HG03103 (cell line): Measurements from ENCODE around the gene HYDIN.
"Not testable (repeated sequence)": the region's sequence is repeated elsewhere in the genome, so short reads cannot be mapped to it uniquely, and the experiment has no call there.

Experiments used
- ATAC-seq: cut with Tn5 transposase; IDR thresholded peaks from one replicate; pipeline ENCODE4 v1.9.1; 2021; ENCODE audit warnings: low read depth; ENCODE audit not compliant: unreplicated experiment

The HYDIN gene

DNA sequence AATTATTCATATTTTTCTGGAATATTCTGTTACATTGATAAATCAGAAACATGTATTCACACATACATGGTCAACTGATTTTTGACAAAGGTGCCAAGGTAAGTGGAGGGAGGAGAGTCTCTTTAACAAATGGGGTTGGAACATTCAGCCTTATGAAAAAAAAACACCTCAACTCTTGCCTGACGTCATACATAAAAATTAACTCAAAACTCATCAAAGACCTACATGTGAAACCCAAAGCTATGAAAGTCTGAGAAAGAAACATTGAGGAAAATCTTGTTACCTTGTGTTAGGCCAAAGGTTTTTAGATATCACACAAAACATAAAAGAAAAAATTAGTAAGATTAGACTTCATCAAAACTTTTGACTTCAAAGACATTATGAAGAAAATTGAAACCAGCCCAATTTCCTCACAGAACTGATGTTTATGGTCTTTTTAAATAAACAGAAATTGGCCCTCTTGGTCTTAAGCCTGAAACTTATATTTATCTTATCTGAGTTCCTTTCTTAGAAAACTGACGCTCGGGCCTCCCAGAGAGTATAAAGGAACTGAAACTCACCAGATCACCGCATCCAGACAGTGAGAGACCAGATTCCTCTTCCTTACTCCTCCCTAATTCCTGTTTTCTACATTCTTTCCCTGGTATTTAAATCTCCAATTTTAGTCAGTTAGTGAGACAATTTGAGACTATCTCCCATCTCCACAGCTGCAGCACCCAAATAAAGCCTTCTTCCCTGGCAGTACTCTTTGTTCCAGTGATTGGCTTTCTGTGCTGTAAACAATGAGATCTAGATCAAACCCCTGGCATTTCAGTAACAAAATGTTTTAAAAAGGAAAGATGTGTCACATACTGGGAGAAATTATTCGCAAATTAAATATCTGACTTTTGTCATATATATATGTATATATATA, 4.0 kb downstream of the HYDIN start:
- no peak for ATAC-seq

DNA sequence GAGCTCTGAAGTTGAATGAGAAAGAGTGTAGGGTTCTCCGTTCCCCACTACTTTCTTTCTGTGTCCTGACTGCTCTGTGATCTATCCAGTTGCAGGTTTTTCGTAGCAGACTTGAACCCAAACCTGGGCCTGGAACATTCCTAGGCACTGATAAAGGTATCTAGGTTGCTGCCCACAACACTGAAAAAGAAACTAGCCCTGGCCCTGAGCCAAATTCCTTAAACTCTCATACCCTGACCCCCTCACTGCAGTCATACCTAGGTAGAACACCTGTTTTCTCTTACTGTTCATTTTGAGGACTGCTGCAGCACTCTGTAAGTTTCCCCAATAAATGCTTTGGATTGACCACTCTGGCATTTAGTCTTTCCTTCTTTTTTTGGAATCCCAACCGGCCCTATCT, 5.4 kb downstream of the HYDIN start:
- no peak for ATAC-seq

DNA sequence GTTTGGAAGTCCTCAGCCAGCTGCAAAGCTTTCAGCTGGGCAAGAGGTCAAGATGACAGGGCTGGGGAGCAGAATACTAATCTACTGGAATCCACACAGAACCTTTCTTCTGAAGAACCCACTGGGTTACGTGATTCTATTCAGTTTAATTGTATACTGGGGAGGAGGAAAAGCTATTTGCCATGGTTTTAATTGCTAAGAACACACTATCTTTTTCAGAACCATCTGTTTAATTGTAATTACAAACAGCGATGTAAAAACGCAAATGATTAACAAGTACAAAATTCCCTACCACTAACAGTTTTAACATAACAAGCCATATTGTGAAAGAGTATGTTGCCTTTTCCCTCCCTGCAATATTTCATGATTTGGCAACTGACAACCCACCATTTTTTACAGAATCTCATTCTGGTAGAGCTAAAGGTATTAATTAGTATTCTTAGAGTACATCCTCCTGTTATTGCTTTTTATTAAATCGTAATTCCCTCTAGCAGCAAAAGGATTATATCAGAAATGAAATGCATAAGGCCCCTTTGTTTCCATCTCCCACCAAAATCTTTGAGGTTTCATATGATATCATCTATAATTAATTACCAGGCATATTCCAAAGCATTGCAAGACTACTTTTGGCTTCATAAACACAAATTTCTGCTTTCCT, 12.1 kb downstream of the HYDIN start:
- ATAC-seq = no peak

DNA sequence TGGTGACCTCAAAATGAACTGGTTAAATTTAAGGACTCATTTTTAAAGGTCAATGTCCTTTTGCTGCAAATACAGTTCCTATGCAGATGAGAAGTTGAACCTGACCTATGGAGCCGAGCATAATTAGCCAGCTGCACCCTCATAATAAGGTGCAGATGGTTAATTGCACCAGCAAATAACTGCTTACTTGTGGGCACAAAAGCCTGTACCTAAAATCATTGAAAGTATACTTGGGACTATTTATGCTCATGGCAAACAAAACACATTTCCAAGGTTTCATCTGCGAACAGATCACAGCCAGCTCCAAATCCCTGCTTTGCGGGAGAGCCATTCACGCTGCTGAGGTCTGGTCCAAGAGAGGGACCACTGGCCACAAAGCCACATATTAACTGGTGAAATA, 13.0 kb downstream of the HYDIN start:
- no peak for ATAC-seq

DNA sequence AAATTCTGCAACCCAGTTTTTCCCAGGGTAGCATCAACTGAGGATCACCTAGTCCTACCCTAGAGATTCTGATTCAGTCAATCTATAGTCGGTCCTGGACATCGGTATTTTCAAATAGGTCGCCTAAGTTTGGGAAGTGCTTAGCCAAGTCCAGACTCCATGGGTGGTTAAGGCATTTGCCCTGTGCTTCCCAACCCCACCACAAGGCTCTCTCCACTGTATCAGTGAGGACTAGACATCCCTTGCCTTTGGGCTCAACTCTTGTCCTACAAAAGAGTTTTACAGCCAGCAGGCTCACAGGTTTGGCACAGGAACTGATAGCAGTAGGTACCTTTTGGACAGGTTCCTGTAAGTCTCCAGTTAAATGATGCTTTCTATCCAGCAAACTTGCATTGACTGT, 13.8 kb downstream of the HYDIN start:
- no peak for ATAC-seq

DNA sequence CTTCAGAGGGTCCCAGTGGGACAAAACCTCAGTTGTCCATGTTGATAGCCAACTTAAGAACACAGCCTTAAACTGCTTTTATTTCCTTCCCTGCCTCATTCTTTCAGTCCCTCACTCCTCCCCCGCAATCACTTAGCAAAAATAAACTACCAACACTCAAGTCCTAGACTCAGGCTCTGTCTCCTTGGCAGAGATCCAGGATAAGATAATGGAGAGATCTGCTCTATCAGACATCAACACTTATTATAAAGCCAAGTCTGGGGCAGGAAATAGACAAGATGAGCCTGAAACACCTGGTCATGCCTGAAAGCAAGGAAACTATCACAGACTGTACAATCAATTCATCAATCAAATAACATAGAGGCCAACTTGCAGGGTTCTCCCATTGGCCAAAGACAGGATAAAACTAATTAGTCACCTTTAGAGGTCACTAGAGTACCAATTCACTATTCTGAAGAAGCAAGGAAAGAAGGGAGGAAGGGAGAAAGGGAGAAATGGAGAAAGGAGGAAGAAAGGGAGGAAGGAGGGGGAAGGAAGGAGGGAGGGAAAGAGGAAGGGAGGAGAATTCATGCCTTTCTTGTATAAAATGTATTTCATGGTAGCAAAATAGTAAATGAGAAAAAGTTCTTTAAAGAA, 15.7 kb downstream of the HYDIN start:
- no peak for ATAC-seq

DNA sequence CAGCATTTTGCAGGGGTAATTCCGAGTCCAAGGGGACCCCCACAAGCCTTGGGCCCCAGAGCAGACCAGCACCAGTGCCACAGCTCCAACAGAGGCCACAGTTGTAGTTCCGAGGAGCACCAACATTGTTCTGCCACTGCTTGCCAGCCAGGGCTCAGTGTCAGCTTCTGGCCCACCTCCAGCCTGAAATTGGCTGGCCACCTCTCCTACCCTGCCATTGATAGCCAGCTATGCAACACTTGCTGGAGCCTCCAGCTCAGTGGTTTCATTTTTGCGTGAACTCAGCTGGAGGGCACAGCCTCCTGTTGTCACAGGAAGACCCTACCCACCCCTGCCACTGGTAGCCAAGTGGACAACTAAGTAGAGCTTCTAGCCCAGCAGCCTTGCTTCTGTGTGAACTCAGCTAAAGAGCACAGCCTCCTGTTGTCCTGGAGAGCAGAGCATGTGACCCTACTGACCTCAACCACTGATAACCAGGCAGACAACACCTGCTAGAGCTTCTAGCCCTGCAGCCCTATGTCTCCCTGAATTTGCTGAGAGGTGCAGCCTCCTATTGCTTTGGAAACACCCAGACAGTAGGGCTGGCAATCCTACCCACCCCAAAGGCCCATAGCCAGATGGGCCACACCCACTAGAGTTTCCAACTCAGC, 24.9 kb downstream of the HYDIN start:
- ATAC-seq = no peak

DNA sequence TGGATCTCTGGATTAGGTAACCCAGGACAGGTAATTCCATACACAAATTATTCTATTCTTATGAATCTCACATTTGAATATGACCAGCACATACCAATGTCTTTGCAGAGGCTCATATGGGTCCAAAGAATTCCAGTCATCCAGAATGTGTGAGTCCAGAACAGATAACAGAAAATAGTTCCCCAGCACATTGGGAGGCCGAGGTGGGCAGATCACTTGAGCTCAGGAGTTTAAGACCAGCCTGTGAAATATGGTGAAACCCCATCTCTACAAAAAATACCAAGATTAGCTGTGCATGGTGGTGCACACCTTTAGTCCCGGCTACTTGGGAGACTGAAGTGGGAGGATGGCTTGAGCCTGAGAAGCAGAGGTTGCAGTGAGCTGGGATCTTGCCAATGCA, 26.9 kb downstream of the HYDIN start:
- ATAC-seq = no peak

DNA sequence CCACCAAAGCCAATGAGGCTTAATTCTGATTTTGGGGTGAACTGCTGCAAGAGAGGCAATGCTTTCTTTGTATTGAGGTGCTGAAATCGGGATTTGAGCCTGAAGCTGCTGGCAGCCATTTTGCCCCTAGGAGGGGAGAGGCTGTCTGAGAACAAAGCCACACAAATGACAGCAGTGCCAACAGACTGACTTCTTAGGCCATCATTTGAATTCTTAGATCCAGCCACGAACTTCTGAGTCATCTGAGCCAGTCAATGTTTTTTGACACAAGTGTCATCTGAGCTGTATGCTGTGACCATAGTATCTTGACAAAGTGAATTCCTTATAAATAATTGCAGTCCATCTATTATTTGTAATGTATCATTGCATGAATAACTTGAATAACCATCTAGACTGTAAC, 29.0 kb downstream of the HYDIN start:
- no peak for ATAC-seq

DNA sequence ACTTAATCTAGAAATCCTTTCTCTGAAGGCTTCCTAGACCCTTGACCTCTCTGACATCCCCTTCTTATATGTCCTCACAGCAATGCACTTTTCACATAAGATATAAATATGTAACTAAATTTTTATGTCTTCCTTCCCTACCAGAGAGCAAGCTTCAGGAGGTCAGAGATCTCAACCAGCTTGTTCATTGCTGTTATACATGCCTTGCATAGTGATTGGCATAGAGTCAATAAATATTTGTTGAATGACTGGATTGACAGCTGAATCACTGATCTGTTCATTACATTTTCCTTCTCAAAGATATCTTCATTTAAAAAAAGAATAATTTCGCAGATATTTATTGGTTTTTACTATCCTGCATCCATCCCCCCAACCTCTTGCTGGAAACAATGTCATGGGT, 29.5 kb downstream of the HYDIN start:
- no peak for ATAC-seq

DNA sequence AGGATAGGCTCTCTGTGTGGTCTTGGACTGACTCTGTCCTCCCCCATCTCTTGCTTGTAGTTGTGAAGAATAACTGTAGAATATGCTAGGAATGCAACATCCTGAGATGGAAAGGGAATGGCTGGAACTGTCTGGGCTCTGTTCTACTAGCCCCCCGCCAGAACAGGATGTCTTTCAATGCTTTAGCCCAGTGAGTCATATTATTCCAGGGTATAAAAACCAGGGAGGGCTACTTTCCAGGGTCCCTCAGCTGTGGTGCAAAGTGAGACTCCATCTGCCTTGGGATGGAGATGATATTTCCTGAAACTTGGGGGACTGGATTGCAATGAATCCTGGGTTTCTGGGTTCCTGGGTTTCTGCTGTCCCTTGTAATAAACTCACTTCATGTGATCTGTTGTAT, 32.1 kb downstream of the HYDIN start:
- ATAC-seq = no peak

DNA sequence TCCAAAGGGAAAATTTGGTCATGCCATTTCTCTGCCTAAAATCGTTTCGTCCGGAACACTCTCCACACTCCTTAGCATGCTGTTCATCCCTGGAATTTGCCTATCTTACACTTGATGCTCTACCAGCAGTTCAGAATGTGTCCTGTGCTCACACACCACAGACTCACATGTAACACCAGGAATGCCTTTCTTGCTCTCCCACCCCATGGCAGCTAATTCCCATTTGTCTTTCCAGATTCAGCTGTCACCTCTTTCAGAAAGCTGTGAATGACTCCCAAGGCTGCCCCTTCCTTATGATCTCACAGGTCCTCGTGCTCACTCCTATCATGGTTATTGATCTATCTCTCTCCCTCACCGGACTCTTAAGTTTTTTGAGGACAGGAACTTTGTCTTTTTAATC, 38.1 kb downstream of the HYDIN start:
- no peak for ATAC-seq

DNA sequence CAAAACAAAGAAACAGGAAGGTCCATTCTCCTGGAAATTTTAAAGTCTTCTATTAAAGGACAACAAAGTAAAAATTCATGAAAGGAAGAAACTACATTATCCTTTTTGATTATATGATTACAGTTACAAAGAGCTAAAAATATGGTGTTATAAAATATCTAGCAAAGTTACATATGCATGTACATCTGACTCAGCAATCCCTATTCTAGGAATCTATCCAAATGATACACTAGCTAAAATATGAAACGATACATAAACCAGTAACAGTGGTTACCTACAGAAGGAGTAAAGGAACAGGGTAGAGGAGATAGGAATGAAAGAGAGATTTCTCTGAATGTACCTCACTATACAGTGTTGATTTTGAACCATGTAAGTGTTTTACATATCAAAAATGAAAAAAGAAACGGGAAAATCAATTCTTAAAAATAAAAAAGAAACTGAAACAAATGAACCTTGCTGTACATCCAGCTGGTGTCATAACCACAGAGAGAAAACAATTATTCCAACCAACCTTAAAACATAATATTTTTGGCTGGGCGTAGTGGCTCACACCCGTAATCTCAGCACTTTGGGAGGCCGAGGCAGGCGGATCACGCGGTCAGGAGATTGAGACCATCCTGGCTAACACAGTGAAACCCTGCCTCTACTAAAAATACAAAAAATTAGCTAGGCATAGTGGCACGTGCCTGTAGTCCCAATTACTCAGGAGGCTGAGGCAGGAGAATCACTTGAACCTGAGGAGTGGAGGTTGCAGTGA, 41.4 kb downstream of the HYDIN start:
- no peak for ATAC-seq

DNA sequence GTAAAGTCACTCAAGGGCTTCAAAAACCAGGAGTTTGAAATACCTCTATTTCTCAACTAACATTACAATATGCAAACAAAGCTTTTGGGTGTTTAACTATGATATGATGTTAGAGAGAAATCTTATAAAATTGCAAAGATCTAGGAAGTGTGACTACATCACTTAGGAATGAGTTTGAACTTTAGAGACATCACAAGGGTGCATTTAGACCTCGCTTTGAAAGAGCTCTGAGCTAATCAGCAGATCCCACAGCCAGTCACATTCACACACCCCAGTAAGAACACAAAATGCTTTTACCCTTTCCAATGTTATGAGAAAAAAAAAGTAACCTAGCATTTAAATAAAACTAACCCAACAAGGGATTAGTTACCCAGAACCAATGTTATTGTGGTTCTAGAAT, 45.2 kb downstream of the HYDIN start:
- ATAC-seq = no peak

DNA sequence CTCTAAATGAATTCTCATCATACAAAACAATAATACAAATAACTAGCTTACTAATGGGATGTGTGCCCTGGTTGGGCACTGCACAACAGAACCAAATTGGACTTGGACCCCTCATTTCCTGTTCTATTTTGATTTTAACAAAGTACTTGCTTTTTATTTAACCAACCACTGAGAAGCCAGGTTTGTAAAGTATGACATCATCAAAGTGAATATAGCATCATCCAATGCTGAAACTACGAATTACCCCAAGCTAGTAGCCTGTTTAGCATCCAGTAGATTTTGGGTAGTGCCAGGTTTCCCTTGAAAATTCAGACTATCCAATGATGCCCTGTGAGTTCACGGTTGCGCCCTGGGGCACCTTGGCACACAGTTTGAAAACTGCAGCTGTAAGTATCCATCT, 51.0 kb downstream of the HYDIN start:
- ATAC-seq = no peak

DNA sequence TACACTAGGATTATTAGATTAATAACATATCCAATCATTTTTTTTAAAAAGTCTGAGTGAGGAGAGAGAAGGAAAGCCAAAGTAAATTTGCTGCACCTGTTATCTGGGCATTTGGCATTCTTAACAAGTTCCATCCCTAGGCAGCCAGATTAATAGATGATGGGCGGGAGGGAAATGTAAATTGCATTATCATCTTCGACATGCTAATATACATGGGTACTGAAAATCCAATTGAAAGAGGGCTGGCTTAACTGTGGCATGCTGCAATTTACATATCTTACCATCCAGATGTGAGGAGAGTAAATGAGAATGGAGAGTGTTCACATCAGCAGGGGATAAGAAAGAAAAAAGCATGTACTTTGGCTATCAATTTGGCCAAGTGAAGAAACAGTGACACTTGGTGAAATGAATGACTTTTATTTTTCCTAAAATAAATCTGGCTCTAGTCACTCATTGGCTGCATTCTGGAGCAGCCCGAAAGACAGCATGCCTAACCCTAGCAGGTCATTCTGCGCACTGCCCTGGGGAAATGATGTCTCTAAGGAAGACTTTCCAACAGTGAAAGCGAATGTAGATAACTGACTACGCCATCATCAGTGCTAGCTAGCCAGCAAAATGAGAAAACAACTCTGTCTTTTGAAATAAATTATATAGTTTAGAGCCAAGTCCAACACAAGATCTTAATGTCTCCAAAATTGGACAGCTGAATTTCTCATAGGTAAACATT, 57.9 kb downstream of the HYDIN start:
- no peak for ATAC-seq

DNA sequence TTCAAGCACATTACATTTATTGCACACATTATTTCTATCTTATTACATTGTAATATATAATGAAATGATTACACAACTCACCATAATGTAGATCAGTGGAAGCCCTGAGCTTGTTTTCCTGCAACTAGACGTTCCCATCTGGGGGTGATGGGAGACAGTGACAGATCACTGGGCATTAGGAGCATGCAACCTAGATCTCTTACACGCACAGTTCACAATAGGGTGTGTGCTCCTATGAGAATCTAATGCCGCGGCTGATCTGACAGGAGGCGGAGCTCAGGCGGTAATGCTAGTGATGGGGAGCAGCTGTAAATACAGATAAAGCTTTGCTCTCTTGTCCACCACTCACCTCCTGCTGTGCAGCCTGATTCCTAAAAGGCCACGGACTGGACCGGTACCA, 69.5 kb downstream of the HYDIN start:
- ATAC-seq = not testable (repeated sequence)

DNA sequence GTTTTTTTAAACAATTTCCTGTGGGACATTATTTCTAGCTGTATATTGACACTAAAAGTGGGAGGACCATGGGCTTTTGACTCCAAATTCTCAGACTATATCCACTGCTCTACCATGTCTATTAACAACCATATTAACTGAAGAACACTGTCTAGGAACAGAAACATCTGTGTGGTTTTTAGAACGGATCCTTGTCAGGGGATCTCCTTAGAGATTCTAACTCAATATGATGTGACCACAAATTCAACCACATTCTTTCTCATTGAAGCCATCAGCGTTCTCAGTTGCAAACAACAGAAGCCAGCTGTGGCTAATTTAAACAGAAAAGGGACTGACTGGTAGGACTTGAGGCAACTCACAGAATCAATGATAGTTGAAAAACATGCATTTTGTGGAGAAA, 73.2 kb downstream of the HYDIN start:
- ATAC-seq = not testable (repeated sequence)

DNA sequence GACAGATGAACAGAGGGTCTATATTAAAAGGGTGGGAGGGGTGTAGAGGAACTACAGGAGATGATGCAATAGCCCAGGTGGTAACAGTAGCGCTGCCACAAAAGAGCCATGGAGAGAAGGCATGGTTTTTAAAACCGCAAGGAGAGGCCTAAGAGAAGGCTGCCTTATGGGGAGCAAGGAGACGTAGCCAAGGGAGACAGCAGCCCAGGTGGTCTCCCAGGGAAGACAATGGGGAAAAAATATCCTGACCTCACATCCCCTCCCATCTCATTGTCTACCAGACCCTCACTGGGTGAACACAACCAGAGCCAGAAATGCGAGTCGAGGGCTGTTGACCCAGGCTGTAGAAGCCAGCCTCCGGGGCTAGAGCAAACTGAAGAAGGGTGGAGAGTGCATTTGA, 77.2 kb downstream of the HYDIN start:
- not testable (repeated sequence) for ATAC-seq

DNA sequence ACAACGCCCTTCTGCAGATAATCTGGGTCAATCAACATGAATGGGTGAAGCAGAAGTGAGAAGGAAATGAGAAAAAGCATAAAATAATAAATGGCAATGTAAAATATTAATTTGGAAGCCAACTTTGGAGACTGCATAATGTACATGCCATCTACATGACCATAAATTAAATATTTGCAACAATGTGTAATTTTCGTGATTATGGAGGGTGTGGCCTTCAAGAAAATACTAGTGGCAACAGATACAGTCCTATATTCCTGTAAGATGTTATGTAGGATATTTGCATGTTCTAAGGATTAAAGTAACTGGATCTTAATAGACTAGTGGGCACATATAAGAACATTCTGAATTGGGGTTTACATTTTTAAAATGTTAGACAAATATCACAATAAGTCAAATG, 78.9 kb downstream of the HYDIN start:
- not testable (repeated sequence) for ATAC-seq
